SU-DHL-6 (cell line): Measurements from ENCODE around the gene SMYD1.

ENCODE experiments used
- H2AFZ ChIP-seq: fragments of 200-600 bp; sonication (generic); 2 replicates; pipeline ENCODE4 v1.6.1; 2014; ENCODE audit warnings: low read depth, mild to moderate bottlenecking, moderate library complexity, mixed read lengths, antibody characterized with exemption, low read length; ENCODE audit not compliant: severe bottlenecking
- H3F3A ChIP-seq: fragments of 200-600 bp; shearing (Covaris generic); 2 replicates; pipeline ENCODE4 v1.6.0; 2016; ENCODE audit warnings: antibody characterized with exemption, mild to moderate bottlenecking; ENCODE audit not compliant: insufficient read depth
- H3K27ac ChIP-seq: fragments of 200-600 bp; sonication (generic); 2 replicates; pipeline ENCODE4 v1.5.1; 2016; ENCODE audit warnings: low read depth, mild to moderate bottlenecking, low read length, moderate library complexity, mixed read lengths
- H3K27me3 ChIP-seq: fragments of 200-600 bp; sonication (generic), shearing (Covaris generic); 2 replicates; pipeline ENCODE4 v1.6.0; 2014; ENCODE audit warnings: mild to moderate bottlenecking, low read length
- H3K36me3 ChIP-seq: fragments of 200-600 bp; sonication (generic); 2 replicates; pipeline ENCODE4 v1.6.1; 2014; ENCODE audit warnings: mild to moderate bottlenecking, low read length, mixed read lengths
- H3K4me2 ChIP-seq: fragments of 300-600, 200-600 bp; shearing (Covaris generic), sonication (generic); 2 replicates; pipeline ENCODE4 v1.6.0; 2014; ENCODE audit warnings: low read length, low read depth, mild to moderate bottlenecking; ENCODE audit not compliant: poor library complexity, severe bottlenecking
- H3K4me3 ChIP-seq: fragments of 200-600 bp; sonication (generic); 2 replicates; pipeline ENCODE4 v1.5.1; 2014; ENCODE audit warnings: antibody characterized with exemption, low read length, mild to moderate bottlenecking, mixed read lengths; ENCODE audit not compliant: insufficient read depth, poor library complexity, severe bottlenecking
- H3K79me2 ChIP-seq: fragments of 200-600 bp; sonication (generic); 2 replicates; pipeline ENCODE4 v1.6.1; 2014; ENCODE audit warnings: mild to moderate bottlenecking, low read length, moderate library complexity; ENCODE audit not compliant: insufficient read depth
- H3K9ac ChIP-seq: fragments of 200-600 bp; sonication (generic); 2 replicates; pipeline ENCODE4 v1.7.0; 2014; ENCODE audit warnings: mild to moderate bottlenecking, low read length
- H3K9me2 ChIP-seq: fragments of 200-600 bp; sonication (generic); replicated peaks from 2 replicates; pipeline ENCODE4 v1.6.1; 2014; ENCODE audit warnings: low read length; ENCODE audit not compliant: insufficient read depth
- H3K9me3 ChIP-seq: fragments of 200-600 bp; sonication (generic); 2 replicates; pipeline ENCODE4 v1.6.1; 2014; ENCODE audit warnings: low read length, mixed read lengths; ENCODE audit not compliant: insufficient read depth
- H4K20me1 ChIP-seq: fragments of 200-600 bp; sonication (generic); 2 replicates; pipeline ENCODE4 v1.6.1; 2014; ENCODE audit warnings: low read depth, mild to moderate bottlenecking, antibody characterized with exemption, low read length, moderate library complexity, mixed read lengths
- CTCF ChIP-seq: fragments of 200-600 bp; sonication (generic); IDR thresholded peaks from one replicate; pipeline ENCODE4 v1.5.1; 2017; ENCODE audit warnings: antibody characterized with exemption, mild to moderate bottlenecking, low read length, moderate library complexity; ENCODE audit not compliant: insufficient read depth, poor library complexity, severe bottlenecking
- EZH2phosphoT487 ChIP-seq: fragments of 200-600 bp; sonication (generic), shearing (Covaris generic); conservative IDR thresholded peaks from 2 replicates; pipeline ENCODE4 v1.6.1; 2018; ENCODE audit warnings: mild to moderate bottlenecking, antibody characterized with exemption, low read length, moderate library complexity, mixed read lengths

Gene SMYD1

GRCh38 chr2:88147145-88147544 is 79.5 kb downstream of the SMYD1 start:
- Histone ChIP-seq H3K36me3 (no peaks in the 10 kb centered on the region), H3K27ac (no peak overlapping the region), H3K9me2 (no peaks in the 10 kb centered on the region), H3K9ac (no peak overlapping the region), H2AFZ (no peak overlapping the region), H3F3A (no peaks in the 10 kb centered on the region), H3K9me3 (peaks cover 13% of the 10 kb centered on the region; the same call in 1 of the 2 replicates), H3K27me3 (no peaks in the 10 kb centered on the region), H3K4me2 (no peak overlapping the region), H3K4me3 (no peak overlapping the region), H4K20me1 (no peaks in the 10 kb centered on the region), H3K79me2 (no peaks in the 10 kb centered on the region)
- TF ChIP-seq CTCF: no peak
- no peak for TF ChIP-seq EZH2phosphoT487

GRCh38 chr2:88148929-88149438 is 81.4 kb downstream of the SMYD1 start:
- Histone ChIP-seq H3K9ac (no peak overlapping the region), H3K27ac (no peak overlapping the region), H2AFZ (no peak overlapping the region), H3K9me3 (peaks cover 21% of the 10 kb centered on the region; the same call in 1 of the 2 replicates), H4K20me1 (no peaks in the 10 kb centered on the region), H3K4me3 (no peak overlapping the region), H3K9me2 (no peaks in the 10 kb centered on the region), H3K79me2 (no peaks in the 10 kb centered on the region), H3K27me3 (no peaks in the 10 kb centered on the region), H3K36me3 (no peaks in the 10 kb centered on the region), H3K4me2 (no peak overlapping the region), H3F3A (no peaks in the 10 kb centered on the region)
- no peak for TF ChIP-seq EZH2phosphoT487
- TF ChIP-seq CTCF: no peak

DNA sequence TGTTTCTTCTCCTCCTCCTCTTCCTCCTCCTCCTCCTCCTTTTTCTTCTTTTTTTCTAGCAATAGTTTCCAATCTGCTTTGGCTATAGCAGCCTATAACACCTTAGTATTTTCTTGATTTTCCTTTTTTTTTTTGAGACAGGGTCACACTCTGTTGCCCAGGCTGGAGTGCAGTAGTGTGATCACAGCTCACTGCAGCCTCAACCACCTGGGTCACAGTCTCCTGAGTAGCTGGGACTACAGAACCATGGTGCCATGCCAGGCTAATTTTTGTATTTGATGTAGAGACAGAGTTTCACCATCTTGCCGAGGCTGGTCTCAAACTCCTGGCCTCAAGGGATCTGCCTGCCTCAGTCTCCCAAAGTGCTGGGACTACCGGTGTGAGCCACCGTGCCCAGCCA is 91.9 kb downstream of the SMYD1 start:
- Histone ChIP-seq H3K9me3 (no peaks in the 10 kb centered on the region), H3K9me2 (no peaks in the 10 kb centered on the region), H2AFZ (no peak overlapping the region), H3K4me2 (no peak overlapping the region), H3F3A (no peaks in the 10 kb centered on the region), H3K27ac (no peak overlapping the region), H3K36me3 (no peaks in the 10 kb centered on the region), H4K20me1 (no peaks in the 10 kb centered on the region), H3K79me2 (no peaks in the 10 kb centered on the region), H3K4me3 (no peak overlapping the region), H3K9ac (no peak overlapping the region), H3K27me3 (no peaks in the 10 kb centered on the region)
- no peak for TF ChIP-seq CTCF
- TF ChIP-seq EZH2phosphoT487: no peak
